ENCODE data around the gene NAT16.
"Not testable (repeated sequence)": the region's sequence is repeated elsewhere in the genome, so short reads cannot be mapped to it uniquely, and the experiment has no call there.

Gene NAT16

DNA sequence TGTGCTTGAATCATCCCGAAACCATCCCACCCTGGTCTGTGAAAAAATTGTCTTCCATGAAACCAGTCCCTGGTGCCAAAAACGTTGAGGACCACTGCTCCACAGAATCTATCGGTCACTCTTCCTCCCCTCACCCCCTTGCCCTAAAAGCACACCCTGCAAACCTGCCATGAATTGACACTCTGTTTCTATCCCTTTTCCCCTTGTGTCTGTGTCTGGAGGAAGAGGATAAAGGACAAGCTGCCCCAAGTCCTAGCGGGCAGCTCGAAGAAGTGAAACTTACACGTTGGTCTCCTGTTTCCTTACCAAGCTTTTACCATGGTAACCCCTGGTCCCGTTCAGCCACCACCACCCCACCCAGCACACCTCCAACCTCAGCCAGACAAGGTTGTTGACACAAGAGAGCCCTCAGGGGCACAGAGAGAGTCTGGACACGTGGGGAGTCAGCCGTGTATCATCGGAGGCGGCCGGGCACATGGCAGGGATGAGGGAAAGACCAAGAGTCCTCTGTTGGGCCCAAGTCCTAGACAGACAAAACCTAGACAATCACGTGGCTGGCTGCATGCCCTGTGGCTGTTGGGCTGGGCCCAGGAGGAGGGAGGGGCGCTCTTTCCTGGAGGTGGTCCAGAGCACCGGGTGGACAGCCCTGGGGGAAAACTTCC, 54.0 kb downstream of the NAT16 start:
- no peak for DNase-seq

DNA sequence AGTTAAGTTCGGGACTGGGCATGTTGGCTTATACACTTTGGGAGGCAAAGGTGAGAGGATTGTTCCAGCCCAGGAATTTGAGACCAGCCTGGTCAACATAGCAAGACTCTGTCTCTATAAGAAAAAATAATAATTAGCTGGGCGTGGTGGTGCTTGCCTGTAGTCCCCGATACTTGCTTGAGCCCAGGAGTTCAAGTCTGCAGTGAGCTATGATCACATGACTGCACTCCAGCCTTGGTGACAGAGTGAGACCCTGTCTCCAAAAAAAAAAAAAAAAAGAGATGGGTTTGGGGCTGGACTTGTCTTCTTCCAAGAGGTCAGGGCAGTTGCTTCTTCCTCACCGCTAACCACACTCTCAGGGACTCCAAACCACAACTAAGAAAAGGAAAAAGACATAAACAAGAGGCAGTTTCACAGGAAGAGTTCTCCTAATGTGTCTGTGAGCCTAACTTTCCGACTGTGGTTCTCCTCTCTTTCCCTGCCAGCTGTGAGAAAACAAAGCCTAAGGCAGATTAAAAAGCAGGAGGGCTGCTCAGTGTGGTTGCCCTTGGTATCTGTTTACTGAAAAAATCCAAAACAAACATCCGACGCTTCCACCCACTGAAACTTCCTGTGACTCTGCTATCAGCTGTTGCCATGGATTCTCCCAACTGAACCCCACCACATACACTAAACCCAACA, 55.6 kb downstream of the NAT16 start:
- DNase-seq: no peak

DNA sequence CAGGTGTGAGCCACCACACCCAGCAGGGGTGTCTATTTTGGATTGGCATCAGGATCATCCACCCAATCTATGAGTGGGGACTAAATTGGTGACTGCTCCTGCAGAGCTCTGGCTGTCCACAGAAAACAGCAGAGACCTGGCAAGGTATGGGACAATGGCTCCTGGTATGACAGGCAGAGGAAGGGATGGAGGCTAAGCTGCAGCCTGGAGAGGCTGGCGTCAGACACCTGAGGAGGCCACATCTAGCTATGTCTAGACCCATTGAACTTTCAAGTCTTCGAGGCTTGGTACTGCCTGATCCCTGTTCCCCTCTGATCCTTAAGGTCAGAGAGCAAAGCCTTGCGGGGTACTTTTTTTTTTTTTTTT, 56.4 kb downstream of the NAT16 start:
- DNase-seq: no peak

DNA sequence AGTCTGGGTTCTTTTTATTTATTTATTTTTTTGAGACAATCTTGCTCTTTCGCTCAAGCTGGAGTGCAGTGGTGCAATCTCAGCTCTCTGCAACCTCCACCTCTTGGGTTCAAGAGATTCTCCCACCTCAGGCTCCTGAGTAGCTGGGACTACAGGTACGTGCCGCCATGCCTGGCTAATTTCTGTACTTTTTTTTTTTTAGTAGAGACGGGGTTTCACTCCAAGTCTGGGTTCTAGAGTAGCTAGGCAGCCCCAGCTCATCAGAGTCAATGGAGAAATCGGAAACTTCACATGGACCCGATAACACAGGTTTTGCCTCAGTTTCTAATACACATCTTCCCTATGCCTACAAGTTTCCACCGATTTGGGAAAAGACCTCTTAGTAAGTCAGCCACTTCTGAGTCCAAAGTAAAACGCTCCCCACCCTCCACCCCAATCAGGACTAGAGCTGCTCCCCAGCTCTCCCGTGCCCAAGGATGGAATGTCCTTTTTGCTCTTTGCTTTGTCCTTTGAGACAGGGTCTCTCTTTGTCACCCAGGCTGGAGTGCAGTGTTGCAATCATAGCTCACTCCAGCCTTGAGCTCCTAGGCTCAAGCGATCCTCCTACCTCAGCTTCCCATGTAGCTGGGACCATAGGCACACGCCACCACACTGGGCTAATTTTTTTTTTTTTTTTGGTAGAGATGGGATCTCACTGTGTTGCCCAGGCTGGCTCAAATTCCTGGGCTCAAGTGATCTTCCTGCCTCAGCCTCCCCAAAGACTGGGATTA, 57.0 kb downstream of the NAT16 start:
- DNase-seq: no peak

DNA sequence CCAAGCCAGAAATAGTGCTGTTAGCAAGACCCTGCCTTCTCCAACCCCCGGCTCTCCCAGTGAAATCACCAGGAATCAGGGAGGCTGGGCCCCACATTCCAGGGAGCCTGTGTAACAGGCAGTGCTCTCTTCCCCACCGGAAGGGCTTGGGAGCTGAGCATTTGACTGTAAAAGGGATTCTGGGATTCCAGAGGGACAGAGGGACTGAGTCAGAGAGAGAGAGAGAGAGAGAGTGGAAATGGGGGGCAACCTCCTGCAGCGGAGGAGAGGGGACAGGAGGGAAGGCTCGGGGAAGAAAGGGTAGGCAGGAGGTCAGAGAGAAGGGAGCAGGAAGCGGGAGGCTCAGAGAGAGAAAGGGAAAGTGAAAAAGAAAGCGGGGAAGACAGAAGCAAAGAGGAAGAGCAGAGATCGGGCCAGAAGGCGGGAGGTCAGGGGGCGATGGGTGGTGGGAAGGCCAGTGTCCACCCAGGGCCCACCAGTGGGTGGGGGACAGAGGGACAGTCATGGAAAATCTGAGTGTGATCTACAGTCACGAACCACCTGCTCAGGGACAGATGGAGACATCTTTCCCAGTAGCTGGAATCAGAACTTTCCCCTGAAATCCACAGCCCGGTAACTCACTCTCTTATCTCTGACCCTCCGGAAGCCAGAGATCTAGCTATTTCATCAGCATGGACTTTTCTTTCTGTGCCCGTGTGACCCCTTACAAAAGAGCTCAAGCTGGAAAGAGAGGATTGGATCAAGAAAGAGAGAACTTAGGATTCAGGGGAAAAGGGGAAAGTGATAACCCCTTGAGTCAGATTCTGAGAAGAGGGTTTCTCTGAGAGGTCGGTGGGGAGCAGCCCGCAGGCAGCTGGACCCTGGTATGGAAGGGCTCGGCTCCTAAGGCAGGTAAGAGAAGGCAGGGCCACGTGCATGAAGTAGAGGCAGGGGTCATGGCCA, 57.8 kb downstream of the NAT16 start:
- DNase-seq: no peak

DNA sequence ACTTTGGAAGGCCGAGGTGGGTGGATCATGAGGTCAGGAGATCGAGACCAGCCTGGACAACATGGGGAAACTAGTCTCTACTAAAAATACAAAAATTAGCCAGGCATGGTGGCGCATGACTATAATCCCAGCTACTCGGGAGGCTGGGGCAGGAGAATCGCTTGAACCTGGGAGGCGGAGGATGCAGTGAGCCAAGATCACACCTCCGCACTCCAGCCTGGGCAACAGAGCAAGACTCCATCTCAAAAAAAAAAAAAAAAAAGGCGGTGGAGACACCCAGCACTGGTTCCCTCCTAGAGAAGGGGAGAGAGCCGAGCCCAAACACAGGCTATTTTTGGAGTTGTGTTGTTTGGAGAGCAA, 58.5 kb downstream of the NAT16 start:
- DNase-seq: not testable (repeated sequence)
